NOMO-1 (cell line): ENCODE measurements around the gene BAIAP2L2.
A peak's percentile ranks its signal among the peaks of the same experiment; 100 is the strongest.
"Not testable (repeated sequence)": the region's sequence is repeated elsewhere in the genome, so short reads cannot be mapped to it uniquely, and the experiment has no call there.

Source experiments
- DNase-seq, 2 experiments: peaks; one replicate each; lab custom pipeline; 2025; ENCODE audit not compliant: unreplicated experiment in 2 of 2; lab: John Stamatoyannopoulos, UW

The BAIAP2L2 gene

GRCh38 chr22:38041760-38042487 lies 68.6 kb downstream of the BAIAP2L2 start:
- DNase-seq, result peak; percentile 31 to 38

GRCh38 chr22:38040953-38041759 lies 69.3 kb downstream of the BAIAP2L2 start:
- no peak for DNase-seq

GRCh38 chr22:38038890-38039812 lies 71.3 kb downstream of the BAIAP2L2 start:
- no peak for DNase-seq

GRCh38 chr22:38038426-38038825 lies 72.1 kb downstream of the BAIAP2L2 start:
- no peak for DNase-seq

- DNase-seq, result not testable (repeated sequence)
Measured at GRCh38 chr22:38037367-38038150, 72.9 kb downstream of the BAIAP2L2 start.

GRCh38 chr22:38036392-38037062 lies 74.0 kb downstream of the BAIAP2L2 start:
- no peak for DNase-seq

GRCh38 chr22:38035530-38035885 lies 75.0 kb downstream of the BAIAP2L2 start:
- no peak for DNase-seq
